OCI-LY3 (cell line): ENCODE data around the gene TRPM1.

ENCODE experiments used
- CTCF ChIP-seq: fragments of 200-600, 300-600 bp; sonication (generic); IDR thresholded peaks from 2 replicates; pipeline ENCODE4 v1.5.1; 2014; ENCODE audit warnings: antibody characterized with exemption, low read length, low read depth
- EZH2phosphoT487 ChIP-seq: fragments of 200-600 bp; shearing (Covaris generic); IDR thresholded peaks from 2 replicates; pipeline ENCODE4 v1.6.1; 2018; ENCODE audit warnings: antibody characterized with exemption, mixed run types, low read depth

GRCh38 chr15:31077941-31078340, 23.6 kb downstream of the TRPM1 start:
- TF ChIP-seq CTCF (no peak), EZH2phosphoT487 (no peak)
